ENCODE data around the gene KDM6A.

DNA sequence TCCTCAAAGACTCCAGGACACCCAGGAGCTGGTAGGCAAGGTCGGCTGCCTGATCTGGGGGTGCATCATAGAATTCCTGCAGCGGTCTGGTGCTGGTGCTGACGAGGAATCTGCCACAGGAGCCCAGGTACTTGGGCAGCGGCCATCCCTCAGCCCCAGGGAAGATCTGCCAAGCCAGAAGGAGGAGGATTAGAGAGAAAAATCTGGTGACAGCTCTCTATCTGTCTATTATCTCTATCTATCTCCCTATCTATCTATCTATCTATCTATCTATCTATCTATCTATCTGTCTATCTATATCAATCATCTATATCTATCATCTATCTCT lies 281.0 kb downstream of the KDM6A start:
- TF ChIP-seq, protein P1, sequence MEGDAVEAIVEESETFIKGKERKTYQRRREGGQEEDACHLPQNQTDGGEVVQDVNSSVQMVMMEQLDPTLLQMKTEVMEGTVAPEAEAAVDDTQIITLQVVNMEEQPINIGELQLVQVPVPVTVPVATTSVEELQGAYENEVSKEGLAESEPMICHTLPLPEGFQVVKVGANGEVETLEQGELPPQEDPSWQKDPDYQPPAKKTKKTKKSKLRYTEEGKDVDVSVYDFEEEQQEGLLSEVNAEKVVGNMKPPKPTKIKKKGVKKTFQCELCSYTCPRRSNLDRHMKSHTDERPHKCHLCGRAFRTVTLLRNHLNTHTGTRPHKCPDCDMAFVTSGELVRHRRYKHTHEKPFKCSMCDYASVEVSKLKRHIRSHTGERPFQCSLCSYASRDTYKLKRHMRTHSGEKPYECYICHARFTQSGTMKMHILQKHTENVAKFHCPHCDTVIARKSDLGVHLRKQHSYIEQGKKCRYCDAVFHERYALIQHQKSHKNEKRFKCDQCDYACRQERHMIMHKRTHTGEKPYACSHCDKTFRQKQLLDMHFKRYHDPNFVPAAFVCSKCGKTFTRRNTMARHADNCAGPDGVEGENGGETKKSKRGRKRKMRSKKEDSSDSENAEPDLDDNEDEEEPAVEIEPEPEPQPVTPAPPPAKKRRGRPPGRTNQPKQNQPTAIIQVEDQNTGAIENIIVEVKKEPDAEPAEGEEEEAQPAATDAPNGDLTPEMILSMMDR (IDR thresholded peaks at IDR 0.05) = no peak
- no peak for TF ChIP-seq POLR2A (IDR thresholded peaks at IDR 0.05)

Data from thyroid gland (tissue), 4 donors.